DMS 273 (cell line): ENCODE data around the gene MAN1C1.
A peak's percentile ranks its signal among the peaks of the same experiment; 100 is the strongest.

Experiments
- DNase-seq: peaks from one replicate; lab custom pipeline; 2025; ENCODE audit not compliant: unreplicated experiment; lab: John Stamatoyannopoulos, UW

MAN1C1 gene

GRCh38 chr1:25711555-25712298 is 95.1 kb downstream of the MAN1C1 start:
- no peak for DNase-seq

- DNase-seq = no peak
Observed at GRCh38 chr1:25712299-25712970, 95.8 kb downstream of the MAN1C1 start.

GRCh38 chr1:25713961-25714360 is 97.4 kb downstream of the MAN1C1 start:
- no peak for DNase-seq

GRCh38 chr1:25714372-25714931 is 97.9 kb downstream of the MAN1C1 start:
- no peak for DNase-seq

GRCh38 chr1:25715888-25716287 is 99.3 kb downstream of the MAN1C1 start:
- peak; percentile 80 for DNase-seq

- peak; percentile 82 for DNase-seq
Observed at GRCh38 chr1:25716320-25716719, 99.7 kb downstream of the MAN1C1 start.

GRCh38 chr1:25718732-25719131 is 102.1 kb downstream of the MAN1C1 start:
- no peak for DNase-seq

- no peak for DNase-seq
Observed at GRCh38 chr1:25720624-25721023, 104.0 kb downstream of the MAN1C1 start.

GRCh38 chr1:25723250-25723880 is 106.8 kb downstream of the MAN1C1 start:
- DNase-seq = no peak

- no peak for DNase-seq
Observed at GRCh38 chr1:25724201-25724600, 107.6 kb downstream of the MAN1C1 start.

- no peak for DNase-seq
Observed at GRCh38 chr1:25724966-25725365, 108.4 kb downstream of the MAN1C1 start.

- DNase-seq = no peak
Observed at GRCh38 chr1:25725482-25725881, 108.9 kb downstream of the MAN1C1 start.

- no peak for DNase-seq
Observed at GRCh38 chr1:25727088-25727487, 110.5 kb downstream of the MAN1C1 start.

- peak; percentile 71 for DNase-seq
Observed at GRCh38 chr1:25727635-25728286, 111.2 kb downstream of the MAN1C1 start.

GRCh38 chr1:25728301-25728935 is 111.8 kb downstream of the MAN1C1 start:
- no peak for DNase-seq

GRCh38 chr1:25729045-25729444 is 112.5 kb downstream of the MAN1C1 start:
- DNase-seq = no peak

GRCh38 chr1:25729790-25730644 is 113.4 kb downstream of the MAN1C1 start:
- DNase-seq = peak; percentile 62

GRCh38 chr1:25731148-25731547 is 114.6 kb downstream of the MAN1C1 start:
- DNase-seq = no peak

GRCh38 chr1:25731626-25732370 is 115.2 kb downstream of the MAN1C1 start:
- peak; percentile 78 for DNase-seq
